ENCODE data around the gene BCAS4.

BCAS4 gene

DNA sequence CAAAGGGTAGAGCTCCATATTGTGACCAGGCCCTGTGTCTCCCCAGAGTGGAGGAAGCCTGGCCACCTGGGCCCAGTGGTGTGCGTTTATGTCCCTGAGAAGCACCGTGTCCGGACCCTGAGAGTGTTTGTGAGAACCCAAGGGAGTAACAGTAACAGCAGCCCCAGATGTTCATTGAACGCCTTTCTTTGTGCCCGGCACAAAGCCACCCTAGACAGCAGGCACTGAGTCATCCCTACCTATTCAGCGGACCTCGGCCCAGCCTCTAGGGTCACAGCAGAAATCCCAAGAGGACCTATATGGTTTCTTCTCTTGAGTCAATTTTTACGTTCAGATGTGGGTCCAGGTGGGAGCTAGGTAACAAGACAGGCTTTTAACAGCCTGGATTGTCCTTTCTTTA, 24.5 kb downstream of the BCAS4 start:
- Histone ChIP-seq H3K4me3 (ENCODE audit: low read length) (no peak overlapping the region), H3K9me3 (replicated peaks; ENCODE audit: low read length) (no peaks in the 10 kb centered on the region), H3K36me3 (ENCODE audit: insufficient read depth, low read length) (no peaks in the 10 kb centered on the region), H3K27me3 (ENCODE audit: control insufficient read depth, insufficient read depth, low read length) (no peaks in the 10 kb centered on the region), H3K4me1 (ENCODE audit: control insufficient read depth, insufficient read depth, low read length) (peaks cover 32% of the 10 kb centered on the region), H3K4me2 (ENCODE audit: low read length) (no peak overlapping the region), H3K9ac (ENCODE audit: low read depth, low read length) (no peak overlapping the region)

DNA sequence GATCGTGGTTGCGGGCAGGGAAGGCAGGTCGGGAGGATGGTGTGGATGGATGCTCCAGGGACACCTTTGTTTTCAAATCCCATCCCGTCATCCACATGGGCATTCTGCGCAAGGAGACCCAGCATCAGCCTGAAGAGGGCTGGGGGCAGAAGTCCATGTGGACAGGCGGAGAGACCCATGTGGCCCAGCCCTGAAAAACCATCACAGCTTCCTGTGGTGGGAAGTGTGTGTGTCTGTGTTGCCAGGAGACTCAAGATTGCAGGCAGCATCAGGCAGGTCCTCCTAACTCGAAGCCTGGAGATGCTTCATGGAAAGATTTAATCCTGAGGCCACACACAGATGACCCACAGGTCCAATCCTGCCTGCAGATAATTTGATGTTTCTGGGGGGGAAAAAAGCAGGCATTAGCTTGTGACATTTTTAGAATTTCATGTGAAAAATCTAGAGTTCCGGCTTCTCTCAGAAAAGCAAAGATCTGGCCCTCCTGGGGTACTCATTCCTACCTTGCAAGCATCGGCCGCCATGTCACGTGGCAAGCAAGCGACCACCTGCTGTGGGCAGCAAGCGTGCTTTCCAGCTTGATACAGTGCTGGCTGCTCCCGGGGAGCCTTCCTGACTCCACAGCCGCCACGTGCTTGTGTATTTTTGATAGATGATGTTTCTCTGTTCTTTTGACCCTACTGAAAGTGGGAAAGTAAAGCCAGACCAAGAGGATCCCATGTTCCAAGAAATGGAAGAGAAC, 25.8 kb downstream of the BCAS4 start:
- Histone ChIP-seq H3K4me2 (ENCODE audit: low read length) (no peak overlapping the region), H3K27me3 (ENCODE audit: control insufficient read depth, insufficient read depth, low read length) (no peaks in the 10 kb centered on the region), H3K9me3 (replicated peaks; ENCODE audit: low read length) (no peaks in the 10 kb centered on the region), H3K4me3 (ENCODE audit: low read length) (no peak overlapping the region), H3K36me3 (ENCODE audit: insufficient read depth, low read length) (no peaks in the 10 kb centered on the region), H3K4me1 (ENCODE audit: control insufficient read depth, insufficient read depth, low read length) (peaks cover 31% of the 10 kb centered on the region), H3K9ac (ENCODE audit: low read depth, low read length) (no peak overlapping the region)

DNA sequence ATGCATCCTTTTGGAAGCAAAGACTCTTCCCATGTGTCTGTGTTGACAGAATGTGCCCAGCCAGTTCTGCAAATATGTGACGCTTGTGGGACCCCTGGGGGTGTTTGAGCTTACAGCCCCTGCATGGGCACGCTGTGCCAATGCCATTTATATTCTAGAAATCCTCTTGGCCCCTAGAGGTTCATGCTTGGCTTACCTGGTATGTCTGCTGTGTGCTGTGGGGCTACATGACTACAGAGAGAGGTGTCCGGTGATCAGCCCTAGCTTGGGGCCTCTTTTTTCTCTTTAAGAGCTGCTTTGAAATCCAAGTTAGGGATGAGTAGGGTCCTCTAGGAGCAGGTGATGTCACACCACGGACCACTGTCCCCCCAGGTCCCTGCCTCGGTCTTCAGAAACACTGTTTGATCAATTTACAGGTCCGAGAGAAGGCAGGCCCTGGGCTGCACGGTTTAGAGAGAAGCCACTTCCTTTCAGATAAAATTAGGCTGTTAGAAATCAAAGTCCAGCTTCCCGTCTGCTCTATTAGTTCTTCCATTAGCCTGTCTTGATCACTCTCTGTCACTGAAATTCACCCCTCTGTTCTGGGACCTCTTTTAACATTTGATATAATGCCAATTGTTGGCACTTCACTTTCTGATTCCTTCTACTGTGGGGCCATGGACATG, 26.5 kb downstream of the BCAS4 start:
- no peaks in the 10 kb centered on the region for H3K36me3 ChIP-seq (ENCODE audit: insufficient read depth, low read length)
- H3K4me3 ChIP-seq (ENCODE audit: low read length) = no peak overlapping the region
- no peak overlapping the region for H3K4me2 ChIP-seq (ENCODE audit: low read length)
- no peak overlapping the region for H3K9ac ChIP-seq (ENCODE audit: low read depth, low read length)
- H3K9me3 ChIP-seq (replicated peaks; ENCODE audit: low read length) = no peaks in the 10 kb centered on the region
- H3K4me1 ChIP-seq (ENCODE audit: control insufficient read depth, insufficient read depth, low read length) = peaks cover 24% of the 10 kb centered on the region
- no peaks in the 10 kb centered on the region for H3K27me3 ChIP-seq (ENCODE audit: control insufficient read depth, insufficient read depth, low read length)

DNA sequence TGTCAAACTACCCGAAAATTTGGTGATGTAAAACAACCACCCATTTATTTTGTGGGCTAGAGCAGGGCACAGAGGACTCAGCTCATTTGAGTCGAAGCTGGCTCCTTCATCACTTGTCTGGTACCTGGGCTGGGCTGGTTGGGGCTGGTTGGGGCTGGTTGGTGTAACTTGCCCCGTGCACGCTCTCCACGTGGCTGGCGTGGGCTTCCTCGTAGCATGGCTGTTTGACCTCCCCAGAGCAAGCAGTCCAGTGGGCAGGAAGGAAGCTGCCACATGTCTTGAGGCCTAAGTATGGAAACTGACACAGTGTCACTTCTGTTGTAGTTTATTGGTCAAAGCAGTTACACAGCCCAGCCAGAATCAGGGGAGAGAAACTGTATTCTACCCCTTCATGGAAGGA, 27.1 kb downstream of the BCAS4 start:
- H3K4me1 ChIP-seq (ENCODE audit: control insufficient read depth, insufficient read depth, low read length) = peaks cover 23% of the 10 kb centered on the region
- H3K27me3 ChIP-seq (ENCODE audit: control insufficient read depth, insufficient read depth, low read length) = no peaks in the 10 kb centered on the region
- no peaks in the 10 kb centered on the region for H3K9me3 ChIP-seq (replicated peaks; ENCODE audit: low read length)
- H3K36me3 ChIP-seq (ENCODE audit: insufficient read depth, low read length) = no peaks in the 10 kb centered on the region
- no peak overlapping the region for H3K4me2 ChIP-seq (ENCODE audit: low read length)
- no peak overlapping the region for H3K4me3 ChIP-seq (ENCODE audit: low read length)
- H3K9ac ChIP-seq (ENCODE audit: low read depth, low read length) = no peak overlapping the region

DNA sequence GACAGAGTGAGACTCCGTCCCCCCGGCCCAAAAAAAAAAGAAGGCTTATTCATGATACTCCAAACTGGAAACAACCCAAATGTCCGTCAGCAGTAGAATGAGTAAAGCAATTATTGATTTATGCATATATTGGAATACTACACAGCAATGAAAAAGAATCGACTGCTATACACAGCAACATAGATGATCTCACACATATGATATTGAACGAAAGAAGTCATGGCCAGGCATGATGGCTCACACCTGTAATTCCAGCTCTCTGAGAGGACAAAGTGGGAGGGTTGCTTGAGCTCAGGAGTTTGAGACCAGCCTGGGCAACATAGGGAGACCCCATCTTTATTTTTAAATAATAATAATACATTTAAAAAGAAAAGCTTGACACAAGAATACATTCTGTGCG, 28.5 kb downstream of the BCAS4 start:
- no peaks in the 10 kb centered on the region for H3K27me3 ChIP-seq (ENCODE audit: control insufficient read depth, insufficient read depth, low read length)
- no peak overlapping the region for H3K9ac ChIP-seq (ENCODE audit: low read depth, low read length)
- H3K4me1 ChIP-seq (ENCODE audit: control insufficient read depth, insufficient read depth, low read length) = peaks cover 20% of the 10 kb centered on the region
- no peak overlapping the region for H3K4me3 ChIP-seq (ENCODE audit: low read length)
- H3K36me3 ChIP-seq (ENCODE audit: insufficient read depth, low read length) = no peaks in the 10 kb centered on the region
- H3K4me2 ChIP-seq (ENCODE audit: low read length) = no peak overlapping the region
- H3K9me3 ChIP-seq (replicated peaks; ENCODE audit: low read length) = no peaks in the 10 kb centered on the region

DNA sequence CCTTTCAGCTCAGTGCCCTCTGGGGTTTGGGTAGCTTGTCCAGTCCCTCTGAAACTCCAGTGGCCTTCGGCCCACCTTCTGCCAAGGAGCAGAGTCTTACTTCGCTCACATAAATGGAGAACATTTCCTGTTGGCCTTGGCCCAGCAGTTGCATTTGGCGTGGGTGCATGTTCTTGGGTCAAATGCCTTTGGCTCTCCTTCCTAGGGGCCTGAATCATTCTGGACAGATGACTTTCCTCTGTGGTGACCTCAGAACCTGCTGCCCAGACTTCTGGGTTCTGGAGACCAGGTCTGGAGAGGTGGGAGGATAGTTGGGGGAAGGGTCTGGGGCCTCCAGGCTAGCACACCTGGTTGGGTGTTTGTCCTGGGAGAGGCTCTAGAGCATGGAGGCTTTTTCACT, 29.3 kb downstream of the BCAS4 start:
- Histone ChIP-seq H3K9ac (ENCODE audit: low read depth, low read length) (no peak overlapping the region), H3K36me3 (ENCODE audit: insufficient read depth, low read length) (no peaks in the 10 kb centered on the region), H3K9me3 (replicated peaks; ENCODE audit: low read length) (no peaks in the 10 kb centered on the region), H3K4me2 (ENCODE audit: low read length) (peak overlapping the region; percentile 61), H3K4me3 (ENCODE audit: low read length) (no peak overlapping the region), H3K27me3 (ENCODE audit: control insufficient read depth, insufficient read depth, low read length) (no peaks in the 10 kb centered on the region), H3K4me1 (ENCODE audit: control insufficient read depth, insufficient read depth, low read length) (peaks cover 17% of the 10 kb centered on the region)

DNA sequence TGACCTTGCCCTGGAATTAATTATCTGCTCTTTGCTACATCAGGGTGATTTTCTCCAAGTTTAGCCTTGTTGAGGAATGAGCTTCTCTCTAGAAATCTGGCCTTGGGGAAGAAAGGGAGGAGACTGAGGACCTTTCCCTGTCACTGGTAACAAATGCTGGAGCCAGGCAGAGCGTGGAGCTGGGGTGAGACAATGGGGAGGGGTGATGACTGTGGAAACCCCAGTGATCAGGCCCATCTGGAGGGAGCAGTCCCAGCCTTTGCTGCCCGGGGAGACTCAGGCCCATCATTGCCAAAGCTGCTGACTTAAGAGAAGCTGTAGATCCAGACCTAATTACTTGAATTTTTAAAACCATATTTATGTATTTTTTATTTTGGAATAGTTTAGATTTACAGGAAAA, 31.3 kb downstream of the BCAS4 start:
- Histone ChIP-seq H3K36me3 (ENCODE audit: insufficient read depth, low read length) (no peaks in the 10 kb centered on the region), H3K4me3 (ENCODE audit: low read length) (no peak overlapping the region), H3K27me3 (ENCODE audit: control insufficient read depth, insufficient read depth, low read length) (no peaks in the 10 kb centered on the region), H3K9me3 (replicated peaks; ENCODE audit: low read length) (no peaks in the 10 kb centered on the region), H3K4me2 (ENCODE audit: low read length) (no peak overlapping the region), H3K9ac (ENCODE audit: low read depth, low read length) (no peak overlapping the region), H3K4me1 (ENCODE audit: control insufficient read depth, insufficient read depth, low read length) (peaks cover 17% of the 10 kb centered on the region)

DNA sequence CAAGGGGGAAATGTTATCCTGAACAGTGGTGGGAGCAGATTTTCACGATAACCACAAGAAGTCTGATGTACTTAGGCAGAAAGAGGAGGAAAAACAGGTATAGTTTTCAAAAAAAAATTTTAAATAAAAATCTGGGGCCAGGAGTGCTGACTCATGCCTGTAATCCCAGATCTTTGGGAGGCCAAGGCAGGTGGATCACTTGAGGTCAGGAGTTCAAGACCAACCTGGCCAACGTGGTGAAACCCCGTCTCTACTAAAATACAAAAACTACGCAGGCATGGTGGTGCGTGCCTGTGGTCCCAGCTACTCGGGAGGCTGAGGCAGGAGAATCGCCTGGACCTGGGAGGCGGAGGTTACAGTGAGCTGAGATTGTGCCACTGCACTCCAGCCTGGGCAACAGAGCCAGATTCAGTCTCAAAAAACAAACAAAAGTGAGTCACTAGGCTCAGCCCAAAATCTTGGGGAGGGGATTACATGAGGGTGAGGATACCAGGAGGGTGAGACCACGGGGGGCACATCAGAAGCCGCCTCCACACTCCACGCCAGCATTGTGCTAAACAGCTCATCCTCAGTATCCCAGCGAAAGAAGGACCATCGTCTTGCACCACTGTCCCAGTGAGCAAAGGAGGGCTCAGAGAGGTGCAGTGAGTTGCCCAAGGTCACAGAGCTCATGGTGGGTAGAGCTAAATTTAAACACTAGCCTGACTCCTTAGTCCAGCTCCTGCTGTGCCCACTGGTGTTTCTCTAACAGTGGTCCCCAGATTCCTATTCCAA, 33.7 kb downstream of the BCAS4 start:
- H3K4me2 ChIP-seq (ENCODE audit: low read length) = no peak overlapping the region
- no peak overlapping the region for H3K9ac ChIP-seq (ENCODE audit: low read depth, low read length)
- H3K9me3 ChIP-seq (replicated peaks; ENCODE audit: low read length) = no peaks in the 10 kb centered on the region
- H3K4me3 ChIP-seq (ENCODE audit: low read length) = no peak overlapping the region
- H3K36me3 ChIP-seq (ENCODE audit: insufficient read depth, low read length) = no peaks in the 10 kb centered on the region
- H3K4me1 ChIP-seq (ENCODE audit: control insufficient read depth, insufficient read depth, low read length) = peaks cover 16% of the 10 kb centered on the region
- no peaks in the 10 kb centered on the region for H3K27me3 ChIP-seq (ENCODE audit: control insufficient read depth, insufficient read depth, low read length)

DNA sequence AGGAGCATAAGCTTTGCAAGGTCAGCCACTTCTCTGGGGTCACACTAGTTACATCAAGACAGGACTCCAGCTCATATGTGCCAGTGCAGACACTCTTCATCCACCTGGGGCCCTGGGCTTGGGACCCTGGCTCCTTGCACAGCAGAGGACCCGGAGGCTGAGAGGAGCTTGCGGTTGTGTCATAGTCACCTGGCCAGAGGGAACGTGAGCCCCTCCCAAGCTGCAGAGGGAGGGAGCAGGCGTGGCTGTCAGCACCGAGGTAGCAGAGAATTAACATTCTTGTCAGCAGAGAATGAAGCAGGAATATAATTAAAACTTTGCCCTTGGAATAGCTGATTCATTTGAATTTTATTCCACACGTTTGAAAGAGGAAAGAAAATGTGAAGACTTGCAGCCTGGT, 36.8 kb downstream of the BCAS4 start:
- Histone ChIP-seq H3K9ac (ENCODE audit: low read depth, low read length) (no peak overlapping the region), H3K36me3 (ENCODE audit: insufficient read depth, low read length) (no peaks in the 10 kb centered on the region), H3K27me3 (ENCODE audit: control insufficient read depth, insufficient read depth, low read length) (no peaks in the 10 kb centered on the region), H3K9me3 (replicated peaks; ENCODE audit: low read length) (no peaks in the 10 kb centered on the region), H3K4me2 (ENCODE audit: low read length) (no peak overlapping the region), H3K4me3 (ENCODE audit: low read length) (no peak overlapping the region), H3K4me1 (ENCODE audit: control insufficient read depth, insufficient read depth, low read length) (no peaks in the 10 kb centered on the region)

DNA sequence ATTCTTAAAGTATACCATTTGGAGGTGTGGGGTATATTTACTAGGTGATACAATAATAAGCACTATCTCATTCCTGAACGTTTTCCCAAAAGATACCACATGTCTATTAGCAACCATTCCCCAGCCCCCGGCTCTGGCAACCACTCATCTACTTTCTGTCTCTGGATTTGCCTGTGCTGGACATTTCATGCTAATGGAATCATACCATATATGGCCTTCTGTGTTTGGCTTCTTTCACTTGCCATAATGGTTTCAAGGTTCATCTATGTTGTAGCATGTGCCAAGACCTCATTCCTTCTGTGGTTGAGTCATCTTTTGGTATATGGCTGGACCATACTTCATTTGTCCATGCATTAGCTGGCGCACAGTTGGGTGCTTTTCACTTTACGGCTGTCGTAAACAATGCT, 39.7 kb downstream of the BCAS4 start:
- Histone ChIP-seq H3K4me1 (ENCODE audit: control insufficient read depth, insufficient read depth, low read length) (peaks cover 14% of the 10 kb centered on the region), H3K9ac (ENCODE audit: low read depth, low read length) (no peak overlapping the region), H3K4me3 (ENCODE audit: low read length) (no peak overlapping the region), H3K4me2 (ENCODE audit: low read length) (no peak overlapping the region), H3K36me3 (ENCODE audit: insufficient read depth, low read length) (no peaks in the 10 kb centered on the region), H3K9me3 (replicated peaks; ENCODE audit: low read length) (no peaks in the 10 kb centered on the region), H3K27me3 (ENCODE audit: control insufficient read depth, insufficient read depth, low read length) (no peaks in the 10 kb centered on the region)

DNA sequence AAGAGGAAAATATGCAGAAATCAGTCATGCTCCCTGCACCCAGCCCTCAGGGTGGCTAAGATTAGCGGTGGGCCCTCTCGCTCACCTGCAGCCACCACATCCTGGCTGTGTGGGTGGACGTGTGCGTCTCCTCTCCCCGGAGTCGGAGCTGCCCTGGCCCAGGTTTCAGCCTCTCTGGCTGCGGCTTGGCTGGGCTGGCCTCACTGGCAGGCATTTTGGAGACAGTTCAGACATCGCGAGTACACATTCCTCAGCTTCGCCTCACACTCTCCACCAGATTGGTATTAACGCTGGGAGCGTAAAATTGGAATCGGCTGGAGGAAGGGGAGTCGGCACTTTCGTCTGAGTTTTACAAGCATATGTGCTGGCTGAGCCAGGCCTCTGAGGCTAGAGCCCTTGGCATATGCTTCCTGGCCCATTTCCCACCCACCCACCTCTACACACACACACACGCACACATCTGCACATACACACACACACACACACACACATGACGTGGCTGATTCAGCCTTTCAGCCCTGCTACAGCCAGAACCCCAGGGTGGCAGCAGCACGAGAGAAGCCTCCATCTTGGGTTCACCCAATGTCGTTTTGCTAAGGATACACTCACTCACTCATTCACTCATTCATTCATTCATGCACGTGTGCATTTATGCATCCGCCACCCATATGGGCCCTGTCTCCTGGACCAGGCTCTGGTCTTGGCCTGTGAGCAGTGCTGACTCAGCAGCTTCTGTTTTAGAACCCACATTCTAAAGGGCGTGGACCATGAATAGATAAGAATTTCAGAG, 42.9 kb downstream of the BCAS4 start:
- Histone ChIP-seq H3K4me2 (ENCODE audit: low read length) (peak overlapping the region; percentile 38), H3K4me1 (ENCODE audit: control insufficient read depth, insufficient read depth, low read length) (peaks cover 14% of the 10 kb centered on the region), H3K9me3 (replicated peaks; ENCODE audit: low read length) (no peaks in the 10 kb centered on the region), H3K4me3 (ENCODE audit: low read length) (no peak overlapping the region), H3K27me3 (ENCODE audit: control insufficient read depth, insufficient read depth, low read length) (no peaks in the 10 kb centered on the region), H3K36me3 (ENCODE audit: insufficient read depth, low read length) (no peaks in the 10 kb centered on the region), H3K9ac (ENCODE audit: low read depth, low read length) (peak overlapping the region; percentile 36)

Data from skeletal muscle satellite cell (primary cell).